ENCODE data around the gene UBE2I.
"Not testable (repeated sequence)": the region's sequence is repeated elsewhere in the genome, so short reads cannot be mapped to it uniquely, and the experiment has no call there.

UBE2I gene

GRCh38 chr16:1277617-1278282, 31.7 kb upstream of the UBE2I start:
- no peak for FAIRE-seq

DNA sequence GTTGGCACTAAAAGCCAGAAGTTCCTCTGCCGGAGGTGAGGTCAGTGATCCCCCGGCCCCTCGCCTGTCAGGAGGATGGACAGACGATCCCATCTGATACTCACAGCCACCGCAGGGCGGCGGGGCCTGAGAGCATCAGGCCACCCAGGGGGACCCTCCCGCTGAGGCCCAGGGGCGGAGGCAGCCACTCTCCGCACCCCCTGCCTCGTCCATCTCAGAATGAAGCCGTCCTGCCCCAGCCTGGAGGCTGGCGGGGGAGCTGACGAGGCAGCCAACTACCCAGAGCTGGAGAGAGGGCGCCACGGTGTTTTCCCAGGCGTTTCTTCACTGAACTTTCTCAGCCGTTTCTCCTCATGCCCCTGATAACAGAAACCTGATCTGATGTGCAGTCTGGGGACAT, 31.0 kb upstream of the UBE2I start:
- FAIRE-seq = no peak

GRCh38 chr16:1279081-1279944, 30.1 kb upstream of the UBE2I start:
- no peak for FAIRE-seq

- FAIRE-seq = no peak
Measured at GRCh38 chr16:1279945-1280589, 29.4 kb upstream of the UBE2I start.

GRCh38 chr16:1280783-1281182, 28.7 kb upstream of the UBE2I start:
- no peak for FAIRE-seq

- FAIRE-seq = no peak
Measured at GRCh38 chr16:1281517-1281916, 27.9 kb upstream of the UBE2I start.

- no peak for FAIRE-seq
Measured at GRCh38 chr16:1282324-1282973, 27.0 kb upstream of the UBE2I start.

GRCh38 chr16:1283296-1283695, 26.1 kb upstream of the UBE2I start:
- no peak for FAIRE-seq

GRCh38 chr16:1283996-1284616, 25.3 kb upstream of the UBE2I start:
- no peak for FAIRE-seq

GRCh38 chr16:1285669-1286512, 23.5 kb upstream of the UBE2I start:
- FAIRE-seq = no peak

DNA sequence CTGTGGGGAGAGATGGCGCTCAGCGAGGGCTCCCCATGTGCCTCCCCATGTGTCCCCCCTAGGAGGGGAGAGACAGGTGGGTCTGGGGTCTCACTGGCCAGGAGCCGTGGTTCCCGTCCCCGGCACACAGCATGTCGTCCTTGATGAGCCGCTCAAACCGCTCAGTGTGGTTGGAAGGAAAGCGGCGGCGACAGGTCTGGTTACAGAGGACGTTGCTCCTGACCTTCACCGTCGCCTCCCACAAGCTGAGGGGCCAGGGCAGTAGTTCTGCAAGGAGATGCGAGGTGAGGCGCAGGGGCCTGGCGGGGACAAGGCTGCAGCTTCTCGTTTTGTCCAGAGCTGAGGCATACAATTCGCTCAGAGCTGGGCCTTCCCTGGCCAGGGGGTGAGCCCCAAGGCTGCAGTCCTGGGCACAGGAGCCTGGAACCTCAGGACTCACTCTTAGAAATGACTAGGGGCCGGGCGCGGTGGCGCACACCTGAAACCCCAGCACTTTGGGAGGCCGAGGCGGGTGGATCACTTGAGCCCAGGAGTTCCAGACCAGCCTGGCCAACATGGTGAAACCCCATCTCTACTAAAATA, 22.8 kb upstream of the UBE2I start:
- no peak for FAIRE-seq

DNA sequence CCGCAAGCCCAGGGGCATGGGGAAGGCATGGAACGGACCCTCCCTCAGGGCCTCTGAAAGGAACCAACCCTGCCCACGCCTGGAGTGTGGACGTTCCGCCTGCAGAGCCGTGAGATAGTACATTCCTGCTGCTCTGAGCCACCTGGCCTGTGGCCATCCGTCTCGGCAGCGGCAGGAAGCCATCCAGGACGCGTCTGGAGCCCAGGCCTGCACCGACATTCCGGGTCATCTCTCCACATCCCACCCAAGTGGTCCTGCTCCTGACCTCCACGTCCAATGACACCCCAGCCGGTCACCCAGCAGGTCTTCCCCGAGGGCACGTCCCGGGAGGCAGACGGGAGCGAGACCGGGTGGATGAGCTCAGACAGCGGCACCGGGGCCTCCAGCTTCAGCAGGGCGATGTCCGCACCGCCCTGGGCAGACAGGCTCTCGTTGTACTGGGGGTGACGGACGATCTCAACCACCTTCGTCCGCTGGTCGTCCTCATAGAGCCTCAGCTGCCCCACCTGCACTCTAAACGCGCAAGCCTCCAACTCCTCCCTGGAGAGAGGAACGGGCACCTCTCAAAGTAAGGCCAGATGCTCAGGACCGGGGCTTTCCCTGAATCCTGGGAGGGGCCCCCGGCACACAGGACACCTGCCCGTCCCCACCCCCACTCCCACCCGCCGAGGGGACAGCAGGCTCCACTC, 21.3 kb upstream of the UBE2I start:
- no peak for FAIRE-seq

GRCh38 chr16:1288813-1289476, 20.5 kb upstream of the UBE2I start:
- no peak for FAIRE-seq

GRCh38 chr16:1289477-1289866, 20.0 kb upstream of the UBE2I start:
- no peak for FAIRE-seq

DNA sequence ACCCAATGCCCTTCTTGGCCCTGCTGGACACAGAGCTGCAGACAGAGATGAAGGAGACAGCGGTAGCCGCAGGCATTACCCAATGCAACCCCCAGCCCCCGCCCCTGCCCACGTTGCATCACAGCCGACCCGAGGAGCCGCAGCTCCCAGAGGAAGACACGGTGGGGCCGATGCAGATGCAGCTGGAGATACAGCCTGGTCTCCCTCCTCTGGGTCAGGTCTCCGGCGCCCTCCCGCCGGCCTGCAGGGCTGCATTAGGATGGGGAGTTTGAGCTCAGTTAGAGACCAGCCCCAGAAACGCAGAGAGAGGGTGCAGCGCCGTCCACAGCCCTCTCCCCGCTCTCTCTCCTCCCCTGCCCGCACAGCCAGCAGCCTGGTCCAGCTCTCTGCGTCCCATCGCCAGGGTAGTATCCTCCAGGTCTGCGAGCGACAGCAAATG, 19.4 kb upstream of the UBE2I start:
- no peak for FAIRE-seq

DNA sequence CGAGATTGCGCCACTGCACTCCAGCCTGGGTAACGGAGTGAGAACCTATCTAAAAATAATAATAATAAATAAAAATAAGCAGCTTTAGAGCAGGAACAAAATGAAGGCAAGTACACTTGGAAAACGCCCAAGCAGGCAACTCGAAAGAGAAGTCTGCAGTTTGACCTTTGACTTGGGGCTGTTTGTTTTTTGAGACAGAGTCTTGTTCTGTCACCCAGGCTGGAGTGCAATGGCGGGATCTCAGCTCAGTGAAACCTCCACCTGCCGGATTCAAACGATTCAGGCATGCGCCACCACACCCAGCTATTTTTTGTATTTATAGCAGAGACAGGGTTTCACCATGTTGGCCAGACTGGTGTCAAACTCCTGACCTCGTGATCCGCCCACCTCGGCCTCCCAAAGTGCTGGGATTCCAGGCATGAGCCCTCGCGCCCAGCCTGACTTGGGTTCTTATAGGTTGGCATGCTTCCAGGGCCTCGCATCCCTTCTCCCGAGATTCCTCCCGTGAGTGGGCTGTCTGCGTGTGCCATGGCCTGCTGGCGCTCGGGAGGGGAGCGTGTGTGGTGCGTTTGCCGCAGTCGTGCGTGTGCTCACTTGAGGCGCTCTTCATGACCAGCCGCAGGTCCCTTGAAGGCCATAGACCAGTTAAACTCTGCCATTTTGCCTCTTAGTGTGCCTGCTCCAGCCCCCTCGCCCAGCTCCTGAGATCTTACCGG, 18.4 kb upstream of the UBE2I start:
- FAIRE-seq = no peak

- FAIRE-seq = no peak
Measured at GRCh38 chr16:1291576-1291974, 17.9 kb upstream of the UBE2I start.

GRCh38 chr16:1292208-1292607, 17.2 kb upstream of the UBE2I start:
- FAIRE-seq = not testable (repeated sequence)

DNA sequence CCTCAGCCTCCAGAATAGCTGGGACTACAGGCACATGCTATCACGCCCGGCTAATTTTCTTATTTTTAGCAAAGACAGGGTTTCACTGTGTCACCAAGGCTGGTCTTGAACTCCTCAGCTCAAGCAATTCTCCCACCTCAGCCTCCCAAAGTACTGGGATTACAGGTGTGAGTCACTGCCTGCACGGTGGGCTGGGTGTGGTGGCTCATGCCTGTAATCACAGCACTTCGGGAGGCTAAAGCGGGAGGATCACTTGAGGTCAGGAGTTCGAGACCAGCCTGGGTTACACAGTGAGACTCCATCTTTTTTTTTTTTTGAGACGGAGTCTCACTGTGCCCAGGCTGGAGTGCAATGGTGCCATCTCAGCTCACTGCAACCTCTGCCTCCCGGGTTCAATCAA, 16.6 kb upstream of the UBE2I start:
- FAIRE-seq = not testable (repeated sequence)
